Activated CD4-positive, alpha-beta T cell treated with anti-CD3 and anti-CD28 coated beads for 1 hour (primary cell): ENCODE measurements around the gene VEGFA.

Experiments used
- DNase-seq: peaks from one replicate; pipeline ENCODE4 v3.0.0-alpha.2; 2020

VEGFA gene

GRCh38 chr6:43739642-43740091, 30.3 kb upstream of the VEGFA start:
- no peak for DNase-seq

GRCh38 chr6:43740321-43740960, 29.6 kb upstream of the VEGFA start:
- no peak for DNase-seq

GRCh38 chr6:43740961-43741764, 28.8 kb upstream of the VEGFA start:
- DNase-seq: no peak

- DNase-seq: no peak
These were observed 28.2 kb upstream of the VEGFA start for GRCh38 chr6:43741829-43742228.

- DNase-seq: no peak
These were observed 27.7 kb upstream of the VEGFA start for GRCh38 chr6:43742285-43742684.

- no peak for DNase-seq
These were observed 26.9 kb upstream of the VEGFA start for GRCh38 chr6:43742931-43743632.

GRCh38 chr6:43743682-43744381, 26.2 kb upstream of the VEGFA start:
- no peak for DNase-seq

GRCh38 chr6:43744491-43744890, 25.5 kb upstream of the VEGFA start:
- no peak for DNase-seq

- no peak for DNase-seq
These were observed 24.9 kb upstream of the VEGFA start for GRCh38 chr6:43744931-43745727.

GRCh38 chr6:43746071-43746470, 23.9 kb upstream of the VEGFA start:
- DNase-seq: no peak

- DNase-seq: no peak
These were observed 23.4 kb upstream of the VEGFA start for GRCh38 chr6:43746613-43747102.

- DNase-seq: no peak
These were observed 22.2 kb upstream of the VEGFA start for GRCh38 chr6:43747784-43748183.

GRCh38 chr6:43748765-43749164, 21.2 kb upstream of the VEGFA start:
- DNase-seq: no peak

GRCh38 chr6:43749461-43749860, 20.6 kb upstream of the VEGFA start:
- no peak for DNase-seq

- no peak for DNase-seq
These were observed 19.4 kb upstream of the VEGFA start for GRCh38 chr6:43750622-43751021.

GRCh38 chr6:43753570-43754183, 16.3 kb upstream of the VEGFA start:
- DNase-seq: no peak

- DNase-seq: no peak
These were observed 11.9 kb upstream of the VEGFA start for GRCh38 chr6:43757966-43758616.

- DNase-seq: no peak
These were observed 11.4 kb upstream of the VEGFA start for GRCh38 chr6:43758617-43759050.

GRCh38 chr6:43759136-43759906, 10.7 kb upstream of the VEGFA start:
- DNase-seq: no peak

GRCh38 chr6:43759907-43760206, 10.2 kb upstream of the VEGFA start:
- DNase-seq: no peak
